Suprapubic skin (tissue), 4 donors: ENCODE data around the gene TAP2. TPM values are rescaled to one million over a fixed set of nuclear protein-coding genes. Genes with fewer than 3 reads are reported as not detected.

Experiments
- DNase-seq, 2 donors: peaks; one replicate each; pipeline ENCODE4 v3.0.0-alpha.2; 2019; ENCODE audit warnings: low spot score in 2 of 2
- H3K27ac ChIP-seq: fragments of 200-600 bp; sonication (generic); one replicate; pipeline ENCODE4 v1.5.1; 2019
- H3K27me3 ChIP-seq: fragments of 200-600 bp; sonication (generic); one replicate; pipeline ENCODE4 v1.5.1; 2019
- H3K36me3 ChIP-seq: fragments of 200-600 bp; sonication (generic); one replicate; pipeline ENCODE4 v1.5.1; 2019
- H3K4me1 ChIP-seq: fragments of 200-600 bp; sonication (generic); one replicate; pipeline ENCODE4 v1.5.1; 2019
- H3K4me3 ChIP-seq: fragments of 200-600 bp; sonication (generic); one replicate; pipeline ENCODE4 v1.5.1; 2019; ENCODE audit warnings: mild to moderate bottlenecking
- H3K9me3 ChIP-seq: fragments of 200-600 bp; sonication (generic); one replicate; pipeline ENCODE4 v1.5.1; 2019
- CTCF ChIP-seq, 2 donors: fragments of 200-600 bp in 1 of 2; fragments of 450-650 bp in 1 of 2; sonication (generic) in 1 of 2; IDR thresholded peaks; one replicate each; pipeline ENCODE4 v1.5.1; 2016 to 2019; ENCODE audit warnings: antibody characterized with exemption in 2 of 2, mild to moderate bottlenecking in 1 of 2, moderate library complexity in 1 of 2
- EP300 ChIP-seq: sonication (generic); formaldehyde crosslinking; IDR thresholded peaks from one replicate; pipeline ENCODE4 v1.6.1; 2017; ENCODE audit warnings: antibody characterized with exemption
- POLR2A ChIP-seq, 2 donors: fragments of 450-650 bp; IDR thresholded peaks; one replicate each; pipeline ENCODE4 v1.6.1; 2017; ENCODE audit warnings: antibody characterized with exemption in 2 of 2, mild to moderate bottlenecking in 2 of 2, moderate library complexity in 2 of 2
- POLR2AphosphoS5 ChIP-seq, 3 donors: sonication (generic); formaldehyde crosslinking; IDR thresholded peaks; one replicate each; pipeline ENCODE4 v1.6.1; 2017; ENCODE audit warnings: antibody characterized with exemption in 3 of 3
- WGBS: methylation state at CpG from one replicate; pipeline ENCODE4 v1.1.5; 2018; 5-methylcytosine and 5-hydroxymethylcytosine counted together
- total RNA-seq, 4 donors: library from RNA; depleted of rRNA; stranded (reverse); fragments of >200 nt; gene quantifications; one replicate each; pipeline ENCODE4 v1.1.0, GENCODE V29; 2016

TAP2 gene
- total RNA-seq, 4 donors from 2014 or later = 17.7 to 20.8 (median 20.1) TPM

GRCh38 chr6:32857156-32857891 lies 18.8 kb upstream of the TAP2 start:
- WGBS = 90% methylated on average over 14 of the region's 14 CpGs
- TF ChIP-seq CTCF (IDR thresholded peaks at IDR 0.05) (no peak), EP300 (no peak), POLR2A (IDR thresholded peaks at IDR 0.05) (no peak), POLR2AphosphoS5 (IDR thresholded peaks at IDR 0.05) (no peak)
- peaks cover 31% of the 10 kb centered on the region for H3K4me1 ChIP-seq

GRCh38 chr6:32855467-32856174 lies 17.1 kb upstream of the TAP2 start:
- H3K4me3 ChIP-seq = no peak overlapping the region
- H3K36me3 ChIP-seq = peaks cover 27% of the 10 kb centered on the region
- H3K4me1 ChIP-seq = peaks cover 38% of the 10 kb centered on the region
- no peak for TF ChIP-seq POLR2A (IDR thresholded peaks at IDR 0.05)
- no peak for TF ChIP-seq CTCF (IDR thresholded peaks at IDR 0.05)
- no peak for TF ChIP-seq EP300
- TF ChIP-seq POLR2AphosphoS5 (IDR thresholded peaks at IDR 0.05) = no peak
- no peak overlapping the region for H3K27ac ChIP-seq
- no peaks in the 10 kb centered on the region for H3K27me3 ChIP-seq
- H3K9me3 ChIP-seq = no peaks in the 10 kb centered on the region
- 63% methylated on average over 8 of the region's 8 CpGs for WGBS
- no peak for DNase-seq

More at GRCh38 chr6:32857156-32857891, 18.8 kb upstream of the TAP2 start:
- Histone ChIP-seq H3K9me3 (no peaks in the 10 kb centered on the region), H3K4me3 (no peak overlapping the region), H3K27me3 (no peaks in the 10 kb centered on the region), H3K27ac (no peak overlapping the region), H3K36me3 (peaks cover 22% of the 10 kb centered on the region)
- no peak for DNase-seq

- no peak for DNase-seq
- TF ChIP-seq POLR2A (IDR thresholded peaks at IDR 0.05) (peak in 1 of 2 donors; percentile 11), EP300 (no peak)
- Histone ChIP-seq H3K4me1 (peaks cover 38% of the 10 kb centered on the region), H3K9me3 (no peaks in the 10 kb centered on the region), H3K27ac (peak overlapping the region; percentile 99), H3K36me3 (peaks cover 33% of the 10 kb centered on the region), H3K4me3 (peak overlapping the region; percentile 90), H3K27me3 (no peaks in the 10 kb centered on the region)
- 13% methylated on average over 23 of the region's 24 CpGs for WGBS
Measured at GRCh38 chr6:32854376-32855178, 16.0 kb upstream of the TAP2 start.

- no peaks in the 10 kb centered on the region for H3K27me3 ChIP-seq
- 0% methylated on average over 33 of the region's 68 CpGs for WGBS
Measured at GRCh38 chr6:32853541-32854375, 15.2 kb upstream of the TAP2 start, which contains the start of the genes PSMB9 and TAP1. Gene PSMB9, plus strand, starts transcription at chr6:32854192. Its CDS starts 38 bp downstream, at chr6:32854230. Gene TAP1, minus strand, starts transcription at chr6:32853704. Its CDS starts 68 bp downstream, at chr6:32853636.

More at GRCh38 chr6:32853541-32854375, 15.2 kb upstream of the TAP2 start, which contains the start of the genes PSMB9 and TAP1:
- H3K9me3 ChIP-seq = no peaks in the 10 kb centered on the region
- peak within 1 kb of the TSS; percentile 99 for H3K27ac ChIP-seq
- peaks cover 29% of the 10 kb centered on the region for H3K36me3 ChIP-seq
- DNase-seq = peak; percentile 97
- peaks cover 38% of the 10 kb centered on the region for H3K4me1 ChIP-seq
- H3K4me3 ChIP-seq = peak within 1 kb of the TSS; percentile 90
- no peak for TF ChIP-seq EP300
- TF ChIP-seq POLR2AphosphoS5 (IDR thresholded peaks at IDR 0.05) = peak; percentile 57 to 93 (median 81)
- TF ChIP-seq POLR2A (IDR thresholded peaks at IDR 0.05) = peak; percentile 69 to 88
- TF ChIP-seq CTCF (IDR thresholded peaks at IDR 0.05) = peak; percentile 84 to 89
